ENCODE measurements around the gene ZFYVE21. TPM values are rescaled to one million over a fixed set of nuclear protein-coding genes. Genes with fewer than 3 reads are reported as not detected.

The ZFYVE21 gene
- total RNA-seq, 1 donor = 36.9 TPM

GRCh38 chr14:103692871-103693270 is 22.7 kb upstream of the ZFYVE21 start:
- Histone ChIP-seq H4K20me1 (ENCODE audit: insufficient read depth, low read length) (peaks cover 24% of the 10 kb centered on the region), H3K36me3 (ENCODE audit: insufficient read depth, low read length) (peaks cover 61% of the 10 kb centered on the region), H3K27me3 (ENCODE audit: insufficient read depth, low read length) (no peaks in the 10 kb centered on the region), H2AFZ (ENCODE audit: low read length) (no peak overlapping the region), H3K4me1 (ENCODE audit: insufficient read depth, low read length) (peaks cover 14% of the 10 kb centered on the region), H3K9me3 (ENCODE audit: low read depth, low read length) (no peaks in the 10 kb centered on the region), H3K4me2 (ENCODE audit: insufficient read depth, low read length) (no peak overlapping the region), H3K4me3 (ENCODE audit: insufficient read depth, low read length) (no peak overlapping the region), H3K27ac (ENCODE audit: low read depth, low read length) (no peak overlapping the region), H3K79me2 (ENCODE audit: insufficient read depth, low read length) (peaks cover 86% of the 10 kb centered on the region)
- DNase-seq (ENCODE audit: insufficient read length, low spot score, missing footprints) = peak; percentile 13
- TF ChIP-seq CTCF (IDR thresholded peaks at IDR 0.05; ENCODE audit: extremely low read depth, low read depth, low read length) = no peak

GRCh38 chr14:103693515-103693914 is 22.1 kb upstream of the ZFYVE21 start:
- H2AFZ ChIP-seq (ENCODE audit: low read length) = no peak overlapping the region
- peaks cover 12% of the 10 kb centered on the region for H3K4me1 ChIP-seq (ENCODE audit: insufficient read depth, low read length)
- H3K9me3 ChIP-seq (ENCODE audit: low read depth, low read length) = no peaks in the 10 kb centered on the region
- no peak overlapping the region for H3K4me2 ChIP-seq (ENCODE audit: insufficient read depth, low read length)
- peaks cover 62% of the 10 kb centered on the region for H3K36me3 ChIP-seq (ENCODE audit: insufficient read depth, low read length)
- no peak for TF ChIP-seq CTCF (IDR thresholded peaks at IDR 0.05; ENCODE audit: extremely low read depth, low read depth, low read length)
- no peak overlapping the region for H3K27ac ChIP-seq (ENCODE audit: low read depth, low read length)
- peaks cover 24% of the 10 kb centered on the region for H4K20me1 ChIP-seq (ENCODE audit: insufficient read depth, low read length)
- no peaks in the 10 kb centered on the region for H3K27me3 ChIP-seq (ENCODE audit: insufficient read depth, low read length)
- H3K4me3 ChIP-seq (ENCODE audit: insufficient read depth, low read length) = no peak overlapping the region
- DNase-seq (ENCODE audit: insufficient read length, low spot score, missing footprints) = peak; percentile 19
- peaks cover 89% of the 10 kb centered on the region for H3K79me2 ChIP-seq (ENCODE audit: insufficient read depth, low read length)

- Histone ChIP-seq H3K4me3 (ENCODE audit: insufficient read depth, low read length) (no peak overlapping the region), H3K36me3 (ENCODE audit: insufficient read depth, low read length) (peaks cover 59% of the 10 kb centered on the region), H3K4me2 (ENCODE audit: insufficient read depth, low read length) (no peak overlapping the region), H3K4me1 (ENCODE audit: insufficient read depth, low read length) (peaks cover 1% of the 10 kb centered on the region), H2AFZ (ENCODE audit: low read length) (no peak overlapping the region), H4K20me1 (ENCODE audit: insufficient read depth, low read length) (peaks cover 18% of the 10 kb centered on the region), H3K9me3 (ENCODE audit: low read depth, low read length) (no peaks in the 10 kb centered on the region), H3K27ac (ENCODE audit: low read depth, low read length) (no peak overlapping the region), H3K79me2 (ENCODE audit: insufficient read depth, low read length) (peaks cover 90% of the 10 kb centered on the region), H3K27me3 (ENCODE audit: insufficient read depth, low read length) (no peaks in the 10 kb centered on the region)
- peak; percentile 64 for DNase-seq (ENCODE audit: insufficient read length, low spot score, missing footprints)
- TF ChIP-seq CTCF (IDR thresholded peaks at IDR 0.05; ENCODE audit: extremely low read depth, low read depth, low read length) = no peak
Observed at GRCh38 chr14:103694572-103695026, 21.0 kb upstream of the ZFYVE21 start.

GRCh38 chr14:103695296-103696069 is 20.1 kb upstream of the ZFYVE21 start:
- DNase-seq (ENCODE audit: insufficient read length, low spot score, missing footprints) = peak; percentile 87
- Histone ChIP-seq H3K27me3 (ENCODE audit: insufficient read depth, low read length) (no peaks in the 10 kb centered on the region), H3K4me3 (ENCODE audit: insufficient read depth, low read length) (no peak overlapping the region), H3K36me3 (ENCODE audit: insufficient read depth, low read length) (peaks cover 64% of the 10 kb centered on the region), H2AFZ (ENCODE audit: low read length) (no peak overlapping the region), H3K27ac (ENCODE audit: low read depth, low read length) (no peak overlapping the region), H3K9me3 (ENCODE audit: low read depth, low read length) (no peaks in the 10 kb centered on the region), H3K4me1 (ENCODE audit: insufficient read depth, low read length) (no peaks in the 10 kb centered on the region), H3K79me2 (ENCODE audit: insufficient read depth, low read length) (peaks cover 88% of the 10 kb centered on the region), H3K4me2 (ENCODE audit: insufficient read depth, low read length) (no peak overlapping the region), H4K20me1 (ENCODE audit: insufficient read depth, low read length) (peaks cover 14% of the 10 kb centered on the region)
- TF ChIP-seq CTCF (IDR thresholded peaks at IDR 0.05; ENCODE audit: extremely low read depth, low read depth, low read length) = no peak
